GM12872 (cell line): Measurements from ENCODE around the gene NOL8.
A peak's percentile ranks its signal among the peaks of the same experiment; 100 is the strongest.

Source experiments
- TF ChIP-seq, protein P1 (sequence below): IDR thresholded peaks from 3 replicates; pipeline ENCODE4 v1.5.1; 2011; ENCODE audit warnings: low read depth, mild to moderate bottlenecking, low read length, moderate library complexity; ENCODE audit not compliant: insufficient read depth

Gene NOL8

DNA sequence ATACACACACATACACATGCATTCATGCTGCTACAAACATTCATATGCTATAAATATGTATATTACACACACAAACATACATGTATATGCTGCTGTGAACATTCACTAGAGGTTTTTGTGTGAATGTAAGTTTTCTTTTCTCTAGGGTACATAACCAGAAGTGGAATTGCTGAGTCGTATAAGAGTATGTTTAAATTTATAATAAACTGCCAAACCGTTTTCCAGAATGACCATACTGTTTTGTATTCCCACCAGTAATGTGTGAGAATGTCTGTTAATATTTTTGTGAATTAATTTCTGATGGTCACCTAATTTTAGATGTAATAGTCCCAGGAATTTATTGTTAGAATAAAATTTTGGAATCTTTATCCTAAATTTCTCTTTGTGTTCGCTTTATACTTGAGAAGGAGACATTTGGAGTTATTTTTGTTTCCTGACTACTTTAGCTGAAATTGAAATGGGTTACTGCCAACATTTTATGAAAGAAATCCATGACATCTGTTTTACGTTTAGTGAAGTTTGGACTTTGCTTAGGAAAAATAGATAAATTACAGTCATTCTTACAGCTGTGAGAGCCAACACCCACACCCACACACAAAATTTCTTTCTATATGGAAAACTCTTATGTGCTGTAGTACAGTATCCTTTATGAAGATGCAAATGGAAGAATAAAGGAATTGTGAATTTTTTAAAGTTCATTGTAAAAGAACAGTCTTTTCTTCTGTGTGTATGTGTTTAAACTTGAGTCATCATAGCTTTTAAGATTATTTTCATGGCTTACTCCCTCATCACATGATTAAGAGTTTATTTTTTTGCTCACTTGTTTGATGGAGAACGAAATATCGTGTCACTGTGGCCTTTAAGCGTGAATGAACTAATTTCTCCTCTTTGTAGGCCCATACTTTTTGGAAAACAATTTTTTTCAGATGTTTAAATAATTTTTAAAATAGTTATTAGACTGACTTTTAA, 24.9 kb upstream of the NOL8 start:
- TF ChIP-seq, protein P1, sequence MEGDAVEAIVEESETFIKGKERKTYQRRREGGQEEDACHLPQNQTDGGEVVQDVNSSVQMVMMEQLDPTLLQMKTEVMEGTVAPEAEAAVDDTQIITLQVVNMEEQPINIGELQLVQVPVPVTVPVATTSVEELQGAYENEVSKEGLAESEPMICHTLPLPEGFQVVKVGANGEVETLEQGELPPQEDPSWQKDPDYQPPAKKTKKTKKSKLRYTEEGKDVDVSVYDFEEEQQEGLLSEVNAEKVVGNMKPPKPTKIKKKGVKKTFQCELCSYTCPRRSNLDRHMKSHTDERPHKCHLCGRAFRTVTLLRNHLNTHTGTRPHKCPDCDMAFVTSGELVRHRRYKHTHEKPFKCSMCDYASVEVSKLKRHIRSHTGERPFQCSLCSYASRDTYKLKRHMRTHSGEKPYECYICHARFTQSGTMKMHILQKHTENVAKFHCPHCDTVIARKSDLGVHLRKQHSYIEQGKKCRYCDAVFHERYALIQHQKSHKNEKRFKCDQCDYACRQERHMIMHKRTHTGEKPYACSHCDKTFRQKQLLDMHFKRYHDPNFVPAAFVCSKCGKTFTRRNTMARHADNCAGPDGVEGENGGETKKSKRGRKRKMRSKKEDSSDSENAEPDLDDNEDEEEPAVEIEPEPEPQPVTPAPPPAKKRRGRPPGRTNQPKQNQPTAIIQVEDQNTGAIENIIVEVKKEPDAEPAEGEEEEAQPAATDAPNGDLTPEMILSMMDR, result no peak

DNA sequence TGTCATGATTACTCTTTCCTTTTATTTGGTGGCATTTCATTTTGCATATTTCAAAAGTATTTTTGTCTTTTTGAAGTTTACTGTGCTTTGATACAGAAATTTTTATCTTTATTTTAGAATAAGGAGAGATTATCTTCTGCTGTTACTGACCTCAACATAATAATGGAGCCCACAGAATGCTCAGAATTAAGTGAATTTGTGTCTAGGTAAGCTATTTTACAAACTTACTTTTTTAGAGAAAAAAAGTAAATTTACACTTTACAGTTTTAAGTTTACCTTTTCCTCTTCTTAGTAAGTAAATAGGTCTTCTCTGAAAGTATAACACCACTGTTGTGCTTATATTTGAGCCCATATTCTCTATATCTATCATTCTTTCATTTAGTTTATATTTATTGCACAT, 20.4 kb upstream of the NOL8 start:
- TF ChIP-seq, protein P1, result no peak

DNA sequence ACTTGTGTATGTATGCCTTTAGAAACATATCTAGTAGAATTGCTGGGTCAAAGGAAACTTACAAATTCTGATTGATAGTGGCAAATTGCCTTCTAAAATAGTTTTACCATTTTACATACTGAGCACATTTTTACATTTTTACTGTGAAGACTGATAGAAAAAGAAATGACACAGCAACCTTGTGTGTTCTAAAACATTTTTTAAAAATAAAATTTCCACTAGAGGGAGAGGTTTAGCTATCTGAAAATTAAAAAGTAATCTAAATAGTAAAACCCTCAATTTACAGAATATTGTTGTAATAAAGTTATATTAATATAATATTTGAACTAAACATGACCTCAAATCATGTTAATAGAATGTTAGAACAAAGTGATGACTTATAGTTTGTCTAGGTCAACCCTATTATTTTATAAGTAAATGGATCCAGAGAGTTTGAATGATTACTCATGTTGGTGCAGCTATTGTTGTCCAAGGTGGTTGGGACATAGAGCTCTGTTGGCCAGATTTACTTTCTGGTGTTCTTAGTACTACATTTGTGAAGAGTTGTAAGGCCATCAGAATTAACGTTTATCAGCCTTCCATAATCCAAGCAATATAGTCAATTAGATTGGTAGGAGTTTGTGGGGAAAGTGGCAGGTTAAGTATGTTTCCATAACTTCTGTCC, 17.8 kb upstream of the NOL8 start:
- TF ChIP-seq, protein P1, result no peak

DNA sequence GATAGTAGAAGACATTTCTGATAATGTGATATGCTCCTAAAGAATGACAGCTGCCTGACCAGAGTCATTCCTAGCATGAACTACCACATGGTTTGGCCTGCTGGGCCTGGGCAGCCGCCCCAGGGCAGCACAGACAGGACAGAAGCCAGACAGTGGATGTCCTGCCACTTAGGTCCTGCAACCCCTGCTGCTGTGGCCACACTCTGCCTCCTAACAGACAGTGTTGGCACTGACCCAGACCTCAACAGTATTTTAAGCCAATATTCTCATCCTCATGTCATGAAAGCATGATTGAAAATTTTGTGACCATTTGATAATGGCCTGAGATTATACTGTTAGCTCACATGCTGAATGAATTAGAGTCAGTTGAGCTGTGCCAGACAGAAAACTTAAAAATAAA, 16.4 kb upstream of the NOL8 start:
- TF ChIP-seq, protein P1, result no peak

DNA sequence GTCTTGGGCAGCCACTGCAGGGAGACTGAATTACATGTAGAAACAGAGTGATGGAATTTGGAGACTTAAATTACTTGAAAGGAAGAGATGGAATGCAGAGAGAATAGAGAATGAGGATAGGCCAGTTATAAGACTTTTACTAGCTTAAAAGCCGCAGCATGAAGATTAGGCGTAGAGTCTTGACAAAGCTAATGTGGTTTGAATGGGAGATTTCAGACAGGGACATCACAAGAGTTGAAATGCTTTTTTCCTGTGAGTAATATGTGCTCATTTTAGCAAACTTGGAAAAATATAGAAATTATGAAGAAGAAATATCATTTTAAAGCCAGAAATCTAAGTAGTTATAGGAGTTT, 8.1 kb upstream of the NOL8 start:
- TF ChIP-seq, protein P1, result no peak

DNA sequence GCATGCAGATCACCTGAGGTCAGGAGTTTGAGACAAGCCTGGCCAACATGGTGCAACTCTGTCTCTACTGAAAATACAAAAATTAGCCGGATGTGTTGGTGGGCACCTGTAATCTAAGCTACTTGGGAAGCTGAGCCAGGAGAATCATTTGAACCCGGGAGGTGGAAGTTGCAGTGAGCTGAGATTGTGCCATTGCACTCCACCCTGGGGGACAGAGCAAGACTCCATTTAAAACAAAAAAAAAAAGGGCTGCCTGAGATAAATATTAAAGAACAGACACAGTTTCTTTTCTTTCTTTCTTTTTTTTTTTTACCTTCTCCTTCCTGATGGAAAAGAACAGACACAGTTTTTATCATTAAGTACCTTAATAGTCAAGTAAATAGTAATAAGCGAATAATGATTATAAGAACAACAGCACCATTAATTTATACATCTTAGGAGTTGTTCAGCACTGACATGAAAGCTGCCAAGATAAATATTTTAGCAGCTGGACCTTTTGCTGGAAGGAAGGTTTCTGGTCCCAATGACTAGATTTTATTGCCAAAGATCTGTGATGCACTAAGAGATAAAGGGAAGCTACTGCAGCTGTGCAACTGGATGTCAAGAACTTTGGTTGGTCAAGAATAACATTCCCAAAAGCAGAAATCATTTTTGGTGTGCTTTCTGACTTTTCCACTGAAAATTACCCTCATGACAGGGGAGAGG, 7.6 kb upstream of the NOL8 start:
- TF ChIP-seq, protein P1, result no peak

DNA sequence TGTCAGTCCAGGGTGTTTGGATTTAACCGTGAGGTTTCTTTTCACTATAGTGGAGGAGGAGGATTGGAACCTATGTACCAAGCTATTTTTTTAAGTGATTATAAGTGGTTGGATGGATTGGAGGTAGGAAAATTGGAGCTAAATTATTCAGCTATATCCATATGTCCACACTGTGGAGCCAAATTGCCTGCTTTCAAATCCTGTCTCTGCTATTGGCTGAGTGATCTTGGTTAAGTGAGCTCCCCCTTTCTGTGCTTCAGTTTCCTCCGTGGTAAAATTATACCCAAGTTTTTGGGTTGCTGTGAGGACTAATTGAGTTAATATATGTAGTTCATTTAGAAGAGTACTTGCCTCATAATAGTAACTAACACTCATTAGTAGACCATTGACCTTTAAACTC, 3.1 kb upstream of the NOL8 start:
- TF ChIP-seq, protein P1, result peak; percentile 26; the same call in 1 of the 3 replicates
